ENCODE results near the gene FAM107B. TPM values are rescaled to one million over a fixed set of nuclear protein-coding genes. Genes with fewer than 3 reads are reported as not detected.
A peak's percentile ranks its signal among the peaks of the same experiment; 100 is the strongest.

Gene FAM107B
- total RNA-seq, 1 donor from 2014 or later: 82.2 TPM

DNA sequence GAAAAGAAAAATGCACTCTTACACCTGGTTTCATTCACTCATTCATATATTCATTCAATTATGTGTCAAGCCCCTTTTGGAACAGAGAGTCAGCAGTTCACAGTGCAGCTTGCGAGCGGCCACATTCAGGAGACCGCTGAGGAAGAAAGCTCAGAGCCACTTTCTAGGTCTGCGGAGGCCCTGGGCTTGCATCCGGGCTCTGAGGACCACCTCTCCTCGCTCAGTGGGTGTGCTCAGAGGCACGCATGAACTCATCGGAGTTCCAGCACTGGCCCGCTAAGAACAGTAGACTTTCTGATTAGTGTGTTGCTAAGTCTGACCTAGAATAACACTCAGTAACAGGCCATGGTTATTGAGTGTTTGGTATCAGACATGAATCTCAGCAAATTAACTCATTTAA is 1.8 kb upstream of the FAM107B start:
- Mint-ChIP-seq H3K36me3 (ENCODE audit: insufficient read depth) (no peaks in the 10 kb centered on the region), H3K9me3 (ENCODE audit: low read depth) (peaks cover 5% of the 10 kb centered on the region), H3K4me3 (ENCODE audit: low read depth) (no peak overlapping the region), H3K4me1 (ENCODE audit: low read depth) (peaks cover 11% of the 10 kb centered on the region), H3K27me3 (no peaks in the 10 kb centered on the region), H3K27ac (no peak overlapping the region)
- TF ChIP-seq, protein P1, sequence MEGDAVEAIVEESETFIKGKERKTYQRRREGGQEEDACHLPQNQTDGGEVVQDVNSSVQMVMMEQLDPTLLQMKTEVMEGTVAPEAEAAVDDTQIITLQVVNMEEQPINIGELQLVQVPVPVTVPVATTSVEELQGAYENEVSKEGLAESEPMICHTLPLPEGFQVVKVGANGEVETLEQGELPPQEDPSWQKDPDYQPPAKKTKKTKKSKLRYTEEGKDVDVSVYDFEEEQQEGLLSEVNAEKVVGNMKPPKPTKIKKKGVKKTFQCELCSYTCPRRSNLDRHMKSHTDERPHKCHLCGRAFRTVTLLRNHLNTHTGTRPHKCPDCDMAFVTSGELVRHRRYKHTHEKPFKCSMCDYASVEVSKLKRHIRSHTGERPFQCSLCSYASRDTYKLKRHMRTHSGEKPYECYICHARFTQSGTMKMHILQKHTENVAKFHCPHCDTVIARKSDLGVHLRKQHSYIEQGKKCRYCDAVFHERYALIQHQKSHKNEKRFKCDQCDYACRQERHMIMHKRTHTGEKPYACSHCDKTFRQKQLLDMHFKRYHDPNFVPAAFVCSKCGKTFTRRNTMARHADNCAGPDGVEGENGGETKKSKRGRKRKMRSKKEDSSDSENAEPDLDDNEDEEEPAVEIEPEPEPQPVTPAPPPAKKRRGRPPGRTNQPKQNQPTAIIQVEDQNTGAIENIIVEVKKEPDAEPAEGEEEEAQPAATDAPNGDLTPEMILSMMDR (IDR thresholded peaks at IDR 0.05; ENCODE audit: unreplicated experiment): no peak
- DNase-seq (ENCODE audit: low spot score, unreplicated experiment): no peak

DNA sequence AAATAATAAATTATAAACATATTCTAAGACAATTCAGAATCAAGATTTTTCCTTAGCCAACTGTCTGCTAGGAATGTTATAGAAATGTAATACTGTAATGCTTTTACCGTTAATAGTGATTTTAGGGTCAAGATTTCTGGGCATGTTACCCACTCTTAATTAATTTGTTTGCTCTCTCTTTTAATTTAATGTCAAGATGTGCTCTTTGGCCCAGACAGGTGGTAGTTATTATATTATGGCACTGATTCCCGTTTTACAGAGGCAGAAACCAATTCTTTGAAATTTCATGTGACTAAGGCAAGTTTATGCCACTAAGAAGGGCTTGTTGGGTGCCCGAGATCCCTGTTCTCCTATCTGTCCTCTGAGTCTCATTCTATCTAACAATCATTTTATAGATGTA is 959 bp upstream of the FAM107B start:
- no peak overlapping the region for H3K27ac Mint-ChIP-seq
- H3K9me3 Mint-ChIP-seq (ENCODE audit: low read depth): peaks cover 5% of the 10 kb centered on the region
- H3K36me3 Mint-ChIP-seq (ENCODE audit: insufficient read depth): no peaks in the 10 kb centered on the region
- H3K4me3 Mint-ChIP-seq (ENCODE audit: low read depth): no peak overlapping the region
- H3K4me1 Mint-ChIP-seq (ENCODE audit: low read depth): peaks cover 11% of the 10 kb centered on the region
- H3K27me3 Mint-ChIP-seq: no peaks in the 10 kb centered on the region
- TF ChIP-seq, protein P1 (IDR thresholded peaks at IDR 0.05; ENCODE audit: unreplicated experiment): no peak
- no peak for DNase-seq (ENCODE audit: low spot score, unreplicated experiment)

DNA sequence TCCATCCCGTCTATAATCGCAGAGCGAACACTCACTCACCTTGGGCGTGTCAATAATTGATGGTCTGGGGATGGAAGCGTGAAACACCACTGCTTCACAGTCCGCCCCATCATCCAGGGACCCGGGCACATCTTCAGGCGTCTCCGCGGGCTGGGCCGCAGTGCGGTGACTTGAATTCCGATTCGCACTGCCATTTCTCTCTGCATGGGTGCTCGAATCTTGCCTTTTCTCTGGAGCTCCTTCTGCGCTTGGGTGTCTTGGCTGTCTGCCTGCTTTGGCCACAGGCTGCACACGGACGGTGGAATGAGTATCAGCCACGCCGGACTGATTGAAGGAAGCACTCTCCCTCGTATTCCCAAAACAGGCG is 500 bp downstream of the FAM107B start:
- TF ChIP-seq, protein P1 (IDR thresholded peaks at IDR 0.05; ENCODE audit: unreplicated experiment): no peak
- Mint-ChIP-seq H3K27me3 (no peaks in the 10 kb centered on the region), H3K9me3 (ENCODE audit: low read depth) (peaks cover 5% of the 10 kb centered on the region), H3K4me1 (ENCODE audit: low read depth) (peaks cover 4% of the 10 kb centered on the region), H3K36me3 (ENCODE audit: insufficient read depth) (no peaks in the 10 kb centered on the region), H3K4me3 (ENCODE audit: low read depth) (no peak overlapping the region), H3K27ac (no peak overlapping the region)
- no peak for DNase-seq (ENCODE audit: low spot score, unreplicated experiment)

DNA sequence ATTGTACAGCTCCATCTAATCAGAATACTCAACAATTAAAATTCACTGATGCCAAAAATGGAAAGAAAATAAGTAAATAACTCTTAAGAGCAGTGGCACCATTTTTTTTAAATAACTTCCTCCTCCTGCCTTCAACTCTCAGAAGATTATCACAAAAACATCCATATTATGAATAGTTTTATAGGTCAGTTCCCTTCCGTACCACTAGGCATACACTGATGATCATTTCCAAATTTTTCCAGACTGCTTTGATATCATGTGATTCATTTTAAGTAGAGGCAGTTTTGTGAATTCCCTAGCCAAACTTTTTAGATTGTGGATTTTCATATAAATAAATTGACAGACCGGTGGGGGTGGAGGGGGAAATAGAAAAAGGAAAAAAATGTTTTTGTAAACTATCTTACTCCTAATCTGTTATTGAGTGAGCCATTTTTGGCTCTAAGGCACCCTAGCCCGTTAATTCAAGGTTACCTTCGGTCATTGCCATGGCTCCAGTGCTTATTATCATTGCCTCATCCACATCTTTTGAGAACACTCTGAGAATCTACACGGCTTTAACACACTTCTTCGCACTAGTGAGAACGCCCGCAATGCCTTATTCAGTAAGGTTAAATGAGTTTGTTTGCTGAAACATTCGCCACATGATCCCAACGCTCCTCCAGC is 1.0 kb downstream of the FAM107B start:
- Mint-ChIP-seq H3K4me1 (ENCODE audit: low read depth) (no peaks in the 10 kb centered on the region), H3K36me3 (ENCODE audit: insufficient read depth) (no peaks in the 10 kb centered on the region), H3K4me3 (ENCODE audit: low read depth) (no peak overlapping the region), H3K27me3 (no peaks in the 10 kb centered on the region), H3K9me3 (ENCODE audit: low read depth) (peaks cover 8% of the 10 kb centered on the region), H3K27ac (no peak overlapping the region)
- DNase-seq (ENCODE audit: low spot score, unreplicated experiment): no peak
- TF ChIP-seq, protein P1 (IDR thresholded peaks at IDR 0.05; ENCODE audit: unreplicated experiment): peak; percentile 8

DNA sequence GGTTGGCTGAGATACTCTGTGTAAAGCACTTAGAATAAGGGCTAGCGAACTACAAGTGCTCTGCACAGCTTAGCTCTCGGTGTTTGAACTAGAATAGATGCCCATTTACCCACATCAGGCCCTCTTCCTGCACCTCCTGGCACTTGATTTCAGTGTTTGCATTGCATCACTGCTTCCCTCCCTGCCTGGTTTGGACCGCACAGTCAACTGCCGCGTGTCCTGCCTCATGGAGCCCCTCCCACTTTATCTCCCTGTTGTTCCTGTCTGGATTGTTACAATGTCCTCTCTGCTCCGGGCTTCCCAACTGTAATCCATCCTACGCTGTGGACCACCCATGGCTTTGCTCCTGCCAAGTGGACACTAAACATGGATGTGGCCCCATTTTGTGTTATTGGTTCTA is 2.3 kb downstream of the FAM107B start:
- Mint-ChIP-seq H3K27me3 (no peaks in the 10 kb centered on the region), H3K9me3 (ENCODE audit: low read depth) (peaks cover 9% of the 10 kb centered on the region), H3K27ac (no peak overlapping the region), H3K4me1 (ENCODE audit: low read depth) (no peaks in the 10 kb centered on the region), H3K36me3 (ENCODE audit: insufficient read depth) (no peaks in the 10 kb centered on the region), H3K4me3 (ENCODE audit: low read depth) (no peak overlapping the region)
- no peak for DNase-seq (ENCODE audit: low spot score, unreplicated experiment)
- TF ChIP-seq, protein P1 (IDR thresholded peaks at IDR 0.05; ENCODE audit: unreplicated experiment): no peak
